HG03060 (cell line): ENCODE results near the gene CDKN1B.

Experiments
- ATAC-seq: cut with Tn5 transposase; IDR thresholded peaks from one replicate; pipeline ENCODE4 v1.9.1; 2021; ENCODE audit warnings: low read depth, moderate number of reproducible peaks; ENCODE audit not compliant: unreplicated experiment

Gene CDKN1B

DNA sequence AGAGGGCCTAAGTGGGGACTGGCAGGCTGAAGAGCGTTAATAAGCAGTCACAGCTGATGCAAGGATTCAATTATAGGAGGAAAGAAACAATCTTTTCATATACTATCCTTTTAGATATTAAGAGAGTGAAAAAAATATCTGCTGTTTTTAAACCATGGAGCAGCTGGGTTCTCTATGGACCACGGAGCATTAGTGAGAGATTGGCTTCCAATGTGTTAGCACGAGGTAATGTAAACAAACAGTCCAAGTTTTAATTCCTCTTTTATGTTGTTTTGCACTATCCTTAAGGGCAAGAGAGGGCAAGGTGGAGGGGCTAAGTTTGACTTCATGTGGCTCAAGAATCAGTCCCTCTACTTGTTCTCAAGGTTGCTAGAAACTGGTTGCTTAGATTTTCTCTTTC is 30.9 kb downstream of the CDKN1B start:
- ATAC-seq, result no peak

DNA sequence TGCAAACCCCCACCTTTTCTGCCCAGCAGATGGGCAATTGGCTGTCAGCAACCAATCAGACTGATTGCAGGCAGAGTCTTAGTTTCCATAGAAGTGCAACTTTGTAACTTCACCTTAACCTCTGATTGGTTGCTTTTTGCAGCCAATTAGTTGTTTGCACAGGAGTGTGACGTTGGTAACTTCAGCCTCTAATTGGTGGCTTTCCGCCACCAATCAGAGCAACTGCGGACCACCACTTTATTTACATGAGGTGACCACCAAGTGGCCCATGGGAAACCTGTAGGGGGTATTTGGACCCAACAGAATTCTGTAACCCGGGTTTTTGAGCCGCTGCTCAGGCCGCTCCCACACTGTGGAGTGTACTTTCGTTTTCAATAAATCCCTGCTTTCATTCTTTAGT is 32.3 kb downstream of the CDKN1B start:
- no peak for ATAC-seq

DNA sequence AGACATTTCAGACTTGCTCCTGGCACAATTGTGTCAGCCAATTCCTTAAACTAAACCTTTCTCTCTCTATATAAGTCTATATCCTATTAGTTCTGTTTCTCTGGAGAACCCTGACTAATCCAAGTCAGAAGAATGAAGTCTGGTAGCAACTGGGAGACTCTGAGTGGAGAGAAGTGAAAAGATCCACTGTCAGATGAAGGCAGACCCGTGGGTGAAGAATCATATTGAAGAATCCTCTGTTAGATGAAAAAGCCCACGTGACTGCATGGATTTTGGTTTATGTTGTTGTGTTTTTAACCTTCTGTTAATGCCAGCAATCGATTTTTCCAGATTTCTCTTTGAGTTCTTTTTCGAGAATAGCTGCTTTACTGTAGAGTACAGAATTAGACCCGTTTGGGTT is 38.8 kb downstream of the CDKN1B start:
- ATAC-seq, result no peak

DNA sequence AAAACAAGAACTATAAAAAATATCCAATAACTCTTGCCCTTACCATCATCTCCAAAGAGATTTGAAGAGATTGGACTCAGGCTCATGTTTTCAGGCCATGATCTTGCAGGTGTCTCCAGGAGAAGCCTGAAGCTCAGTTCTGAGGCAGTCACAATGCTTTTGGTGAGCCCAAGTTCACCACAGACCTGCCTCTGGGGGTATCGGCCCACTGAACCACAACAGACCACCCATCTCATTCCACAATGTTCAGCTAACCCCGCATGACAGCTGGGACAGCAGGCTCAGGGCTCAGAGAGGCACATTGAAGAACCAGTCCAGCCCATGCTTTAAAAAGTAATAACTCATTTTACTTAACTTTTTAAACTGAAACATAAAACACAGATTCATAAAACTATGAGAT is 40.0 kb downstream of the CDKN1B start:
- no peak for ATAC-seq

DNA sequence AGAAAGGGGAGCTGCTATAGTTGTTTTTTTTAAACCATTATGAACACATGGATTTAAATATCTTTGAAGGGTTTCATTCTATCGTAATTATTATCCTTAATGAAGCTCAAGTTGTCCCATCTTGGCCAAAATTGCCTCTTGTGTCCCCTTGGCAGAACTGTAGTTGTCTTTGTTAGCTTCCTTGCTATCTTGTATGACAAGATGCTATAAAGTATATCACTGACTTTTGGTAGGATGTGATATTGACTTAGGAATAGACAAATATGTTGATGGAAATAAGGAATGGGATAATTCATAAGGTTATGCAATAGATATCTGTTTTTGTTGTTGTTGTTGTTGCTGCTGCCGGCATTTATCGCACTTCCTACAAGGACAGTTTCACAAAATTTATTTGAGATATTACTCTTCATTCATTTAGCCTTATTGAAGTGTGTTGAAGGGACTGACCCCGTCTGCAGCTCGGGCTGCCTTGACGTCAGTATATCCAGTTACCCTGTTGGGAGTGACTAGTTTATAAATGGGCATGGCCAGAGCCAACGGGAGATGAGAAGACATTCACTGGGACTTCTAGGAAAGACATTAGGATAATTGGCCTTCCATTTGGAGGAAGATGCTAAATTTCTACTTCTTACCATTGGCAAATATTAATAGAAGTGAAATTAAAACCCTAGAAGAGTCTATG is 42.2 kb downstream of the CDKN1B start:
- no peak for ATAC-seq

DNA sequence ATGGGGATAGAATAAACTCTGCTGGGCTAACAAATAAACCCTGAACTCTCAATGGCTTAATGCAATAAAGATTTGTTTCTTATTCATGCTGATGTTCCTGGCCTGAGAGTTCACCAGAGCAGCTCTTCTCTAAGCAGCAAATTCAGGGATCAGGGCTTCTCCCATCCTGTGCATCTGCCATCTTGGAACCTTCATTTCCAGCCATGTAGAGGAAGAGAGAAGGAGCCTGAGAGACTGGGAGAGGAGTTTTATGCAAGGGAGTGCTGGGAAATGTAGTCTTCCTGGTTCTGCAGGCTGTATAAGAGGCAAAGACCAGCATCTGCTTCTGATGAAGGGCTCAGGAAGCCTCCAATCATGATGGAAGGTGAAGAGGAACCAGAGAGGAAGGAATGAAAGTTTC is 47.7 kb downstream of the CDKN1B start:
- no peak for ATAC-seq

DNA sequence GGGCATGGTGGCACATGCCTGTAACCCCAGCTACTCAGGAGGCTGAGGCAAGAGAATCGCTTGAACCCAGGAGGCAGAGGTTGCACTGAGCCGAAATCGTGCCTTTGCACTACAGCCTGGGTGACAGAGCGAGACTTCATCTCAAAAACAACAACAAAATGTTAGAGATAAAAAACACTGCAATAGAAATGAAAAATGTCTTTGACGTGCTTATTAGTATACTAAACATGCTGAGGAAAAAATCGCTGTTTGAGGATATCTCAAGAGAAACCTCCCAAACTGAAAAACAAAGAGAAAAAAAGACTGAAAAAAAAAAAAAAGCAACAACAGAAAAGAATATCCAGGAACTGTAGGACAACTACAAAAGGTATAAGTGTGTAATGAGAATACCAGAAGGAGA is 53.1 kb downstream of the CDKN1B start:
- no peak for ATAC-seq
